ENCODE data around the gene CLIC3.

GRCh38 chr9:136955202-136955942 is 41.0 kb downstream of the CLIC3 start:
- TF ChIP-seq CTCF (IDR thresholded peaks at IDR 0.05) (no peak), POLR2A (IDR thresholded peaks at IDR 0.05) (no peak)
